RWPE1 (cell line): Measurements from ENCODE around the gene DVL2.

Experiments
- CTCF ChIA-PET: fragments of 350-600 bp; sonication (Branson Sonifier 250); formaldehyde crosslinking; extraction: SDS; loops from one replicate; lab custom pipeline; 2021; lab: Yijun Ruan, JAX
- POLR2A ChIA-PET: fragments of 400-600 bp; formaldehyde crosslinking; extraction: SDS; loops from one replicate; lab custom pipeline; 2020; ENCODE audit warnings: antibody characterized with exemption; ENCODE audit not compliant: low non-redundant PET; lab: Yijun Ruan, JAX
- DNase-seq: peaks from one replicate; pipeline ENCODE4 v3.0.0; 2012; ENCODE audit warnings: low spot score
- H3K27ac ChIP-seq: fragments of 450-650 bp; 2 replicates; pipeline ENCODE4 v1.5.1; 2017
- TF ChIP-seq, protein P1 (sequence below): fragments of 450-650 bp; conservative IDR thresholded peaks from 2 replicates; pipeline ENCODE4 v1.5.1; 2017; ENCODE audit warnings: low read depth, mild to moderate bottlenecking

The DVL2 gene

DNA sequence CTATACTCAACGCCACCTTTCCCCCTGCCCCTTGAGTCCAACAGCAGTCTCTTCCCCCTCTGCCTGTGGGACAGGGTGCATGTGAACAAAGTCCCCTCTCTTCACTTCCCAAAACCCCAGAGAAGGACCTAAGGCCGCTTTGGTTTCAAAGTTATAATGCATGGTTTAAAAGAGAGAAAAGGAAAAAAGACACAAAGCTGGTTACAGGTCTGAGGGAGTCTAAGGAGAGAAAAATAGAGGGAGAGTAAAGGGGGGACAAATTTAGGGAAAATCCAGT lies 9.1 kb upstream of the DVL2 start:
- H3K27ac ChIP-seq: peak overlapping the region; percentile 90
- TF ChIP-seq, protein P1, sequence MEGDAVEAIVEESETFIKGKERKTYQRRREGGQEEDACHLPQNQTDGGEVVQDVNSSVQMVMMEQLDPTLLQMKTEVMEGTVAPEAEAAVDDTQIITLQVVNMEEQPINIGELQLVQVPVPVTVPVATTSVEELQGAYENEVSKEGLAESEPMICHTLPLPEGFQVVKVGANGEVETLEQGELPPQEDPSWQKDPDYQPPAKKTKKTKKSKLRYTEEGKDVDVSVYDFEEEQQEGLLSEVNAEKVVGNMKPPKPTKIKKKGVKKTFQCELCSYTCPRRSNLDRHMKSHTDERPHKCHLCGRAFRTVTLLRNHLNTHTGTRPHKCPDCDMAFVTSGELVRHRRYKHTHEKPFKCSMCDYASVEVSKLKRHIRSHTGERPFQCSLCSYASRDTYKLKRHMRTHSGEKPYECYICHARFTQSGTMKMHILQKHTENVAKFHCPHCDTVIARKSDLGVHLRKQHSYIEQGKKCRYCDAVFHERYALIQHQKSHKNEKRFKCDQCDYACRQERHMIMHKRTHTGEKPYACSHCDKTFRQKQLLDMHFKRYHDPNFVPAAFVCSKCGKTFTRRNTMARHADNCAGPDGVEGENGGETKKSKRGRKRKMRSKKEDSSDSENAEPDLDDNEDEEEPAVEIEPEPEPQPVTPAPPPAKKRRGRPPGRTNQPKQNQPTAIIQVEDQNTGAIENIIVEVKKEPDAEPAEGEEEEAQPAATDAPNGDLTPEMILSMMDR: no peak
- ChIA-PET CTCF (no interaction called here), POLR2A (no interaction called here)
- no peak for DNase-seq

DNA sequence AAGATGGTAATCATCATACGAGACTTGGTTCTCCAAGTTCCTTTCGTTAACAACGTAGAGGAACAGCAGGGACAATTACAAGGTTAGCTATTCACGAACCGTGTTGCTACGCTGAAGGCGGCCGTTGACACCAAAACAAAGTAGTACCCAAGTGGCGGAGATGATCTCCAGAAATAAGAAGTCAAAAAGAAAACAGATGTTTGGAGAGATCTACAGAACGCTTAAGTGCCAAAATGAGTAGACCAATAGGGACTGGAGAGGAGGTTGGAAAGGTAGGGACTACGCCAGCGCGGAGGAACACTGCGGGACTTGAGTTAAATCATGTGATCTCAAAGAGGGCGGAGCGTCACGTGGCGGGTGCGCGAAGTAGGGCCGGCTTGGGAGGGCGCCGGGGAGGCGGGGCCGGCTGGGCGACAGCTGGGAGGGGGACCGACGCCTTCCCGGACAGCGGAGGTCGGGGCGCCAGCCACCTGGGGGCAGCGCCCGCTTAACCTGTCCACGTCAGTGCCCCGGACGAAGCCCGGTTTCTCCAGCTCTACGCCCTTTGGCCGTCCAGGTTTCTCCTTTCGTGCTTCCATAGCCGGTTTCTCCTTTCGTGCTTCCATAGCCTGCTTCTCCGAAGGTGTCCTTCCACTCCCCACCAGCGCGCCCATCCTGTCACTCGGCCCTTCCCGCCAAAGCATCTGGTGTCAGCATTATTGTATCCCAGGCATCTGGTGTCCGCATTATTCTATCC lies 8.6 kb upstream of the DVL2 start:
- ChIA-PET CTCF (interaction anchor here (0.6 to 1.0 kb wide), 2 partner anchors 54 to 237 kb away, joined by 5 to 6 read pairs; no protein-coding TSS in a partner anchor), POLR2A (interaction anchor here (0.8 to 1.3 kb wide), 3 partner anchors 8 to 211 kb away, joined by 3 to 4 read pairs (median 3); no protein-coding TSS in a partner anchor)
- H3K27ac ChIP-seq: peak overlapping the region; percentile 90
- TF ChIP-seq, protein P1: no peak
- peak; percentile 71 for DNase-seq

DNA sequence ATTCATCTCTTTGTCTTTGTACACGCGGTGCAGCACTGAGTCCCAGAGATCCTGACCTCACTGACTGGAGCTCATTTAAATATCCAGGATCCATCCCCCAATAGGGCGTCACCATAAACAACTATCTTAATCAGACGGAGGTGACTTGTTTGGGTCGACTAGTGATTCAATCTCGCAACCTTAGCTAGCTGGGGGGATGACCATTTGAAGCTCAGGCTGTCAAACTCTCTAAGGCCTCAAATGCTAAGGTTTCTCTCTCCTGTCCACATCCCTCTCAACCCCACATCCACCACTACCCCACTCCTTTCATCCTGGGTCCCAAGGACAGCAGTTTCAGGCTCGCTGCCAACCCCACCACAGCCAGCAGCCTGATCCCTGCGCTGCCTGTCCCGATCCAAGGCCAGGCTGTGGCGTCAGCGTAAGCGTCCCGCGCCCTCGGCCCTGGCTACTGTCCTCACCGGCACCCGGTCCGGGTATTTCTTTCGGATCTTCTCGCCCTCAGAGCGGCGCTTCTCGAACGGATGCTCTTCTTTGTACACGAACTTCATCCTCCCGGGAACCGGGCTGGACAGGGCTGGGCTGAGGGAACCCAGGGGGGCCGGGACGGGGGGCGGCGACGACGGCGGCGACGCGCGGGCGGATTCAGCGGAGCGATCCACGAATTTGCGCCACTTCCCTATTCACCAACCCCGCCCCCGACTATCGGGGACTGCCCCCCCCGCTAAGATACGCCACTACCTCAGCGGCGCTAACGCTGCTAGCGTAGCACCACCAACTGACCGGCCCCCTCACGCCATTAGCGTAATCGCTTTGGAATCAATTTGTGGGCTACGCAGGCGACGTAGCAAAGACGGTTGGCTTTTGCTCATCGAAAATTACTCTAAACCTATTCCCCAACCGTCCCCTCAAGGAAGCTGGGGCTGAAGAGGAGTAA lies 7.7 kb upstream of the DVL2 start, which contains the start of gene GABARAP:
Gene GABARAP (minus strand): TSS at position 667 of the 934 bp plus-strand sequence. CDS start 119 bp downstream, at position 548.
- ChIA-PET POLR2A (interaction anchor here (0.5 to 1.3 kb wide), 7 partner anchors 9 to 238 kb away, joined by 3 to 6 read pairs (median 4); no protein-coding TSS in a partner anchor), CTCF (interaction anchor here (0.9 to 1.0 kb wide), 2 partner anchors 8 to 55 kb away, joined by 5 read pairs; no protein-coding TSS in a partner anchor)
- peak within 1 kb of the TSS; percentile 90 for H3K27ac ChIP-seq
- TF ChIP-seq, protein P1: no peak
- peak; percentile 85 for DNase-seq

DNA sequence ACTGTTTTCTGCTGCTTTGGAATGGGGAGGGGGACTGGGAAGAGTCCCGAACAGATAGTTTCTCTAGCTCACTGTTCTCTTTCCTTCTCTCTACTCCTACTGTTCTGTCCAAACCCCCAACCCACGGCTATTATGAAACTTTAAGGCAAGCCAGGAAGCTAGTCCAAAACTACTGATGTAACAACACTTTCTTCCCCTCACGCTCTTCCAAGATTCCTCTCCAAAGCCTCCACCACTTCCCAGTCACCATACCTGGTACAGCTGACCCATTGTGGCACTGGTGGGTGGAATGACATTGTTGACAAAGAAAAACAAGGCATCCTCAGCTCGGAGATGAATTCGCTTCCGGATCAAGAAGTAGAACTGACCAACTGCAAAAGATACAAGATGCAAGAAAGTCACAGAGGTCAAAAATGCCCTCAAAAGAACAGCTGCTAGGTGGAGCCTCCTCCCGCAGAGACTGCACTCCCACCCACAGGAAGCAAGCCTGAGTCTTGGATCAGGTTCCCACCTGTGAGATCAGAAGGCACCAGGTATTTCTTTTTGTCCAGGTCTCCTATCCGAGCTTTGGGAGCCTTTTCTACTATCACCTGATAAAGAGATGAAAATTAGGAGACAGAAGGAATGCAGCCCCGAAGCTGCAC lies 6.9 kb upstream of the DVL2 start:
- ChIA-PET CTCF (interaction anchor here (0.9 kb wide), 1 partner anchor 9 kb away, joined by 5 read pairs; no protein-coding TSS in a partner anchor), POLR2A (interaction anchor here (0.7 to 1.3 kb wide), 3 partner anchors 9 to 100 kb away, joined by 3 to 6 read pairs (median 4); no protein-coding TSS in a partner anchor)
- H3K27ac ChIP-seq: peak overlapping the region; percentile 90
- no peak for DNase-seq
- TF ChIP-seq, protein P1: no peak

DNA sequence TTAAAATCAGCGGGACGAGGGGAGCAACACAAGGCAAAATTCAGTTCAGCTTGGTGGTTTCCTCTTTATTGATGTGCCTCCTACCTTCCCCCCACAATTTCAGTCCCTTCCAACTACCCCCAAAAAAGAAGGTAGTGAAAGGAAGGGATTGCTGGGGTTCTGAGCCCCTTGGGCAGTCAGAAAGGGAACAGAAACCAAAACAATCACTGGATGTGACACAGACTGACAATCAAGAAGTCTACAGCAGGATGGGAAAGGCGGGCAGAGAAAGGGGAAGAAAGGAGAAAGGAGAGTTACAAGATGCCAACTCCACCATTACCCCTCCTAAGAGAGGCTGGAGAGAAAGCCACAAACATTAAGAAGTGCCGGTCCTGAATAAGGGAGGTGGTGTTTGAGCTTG lies 6.1 kb upstream of the DVL2 start:
- CTCF ChIA-PET: no interaction called here
- TF ChIP-seq, protein P1: no peak
- no peak for DNase-seq
- H3K27ac ChIP-seq: peak overlapping the region; percentile 90; the same call in 1 of the 2 replicates
- POLR2A ChIA-PET: no interaction called here
